Neural cell (in vitro differentiated cells): ENCODE data around the gene SFXN4. TPM values are rescaled to one million over a fixed set of nuclear protein-coding genes. Genes with fewer than 3 reads are reported as not detected.

Experiments used
- H2AFZ ChIP-seq: fragments of 200-600, 300-800 bp; sonication (generic), shearing (Covaris generic); 2 replicates; pipeline ENCODE4 v1.6.0; 2014; ENCODE audit warnings: low read depth, mild to moderate bottlenecking, antibody characterized with exemption, low read length, moderate library complexity
- H3F3A ChIP-seq: fragments of 200-600 bp; shearing (Covaris generic); 2 replicates; pipeline ENCODE4 v1.6.1; 2016; ENCODE audit warnings: mild to moderate bottlenecking, moderate library complexity, mixed read lengths, antibody characterized with exemption, low read length; ENCODE audit not compliant: insufficient read depth, poor library complexity, severe bottlenecking
- H3K27ac ChIP-seq: fragments of 200-600, 300-800 bp; sonication (generic), shearing (Covaris generic); 2 replicates; pipeline ENCODE4 v1.5.1; 2014; ENCODE audit warnings: mild to moderate bottlenecking, low read length, moderate library complexity
- H3K27me3 ChIP-seq: fragments of 300-800, 200-600 bp; sonication (generic), shearing (Covaris generic); 2 replicates; pipeline ENCODE4 v1.6.0; 2014; ENCODE audit warnings: mild to moderate bottlenecking, low read depth, low read length, moderate library complexity; ENCODE audit not compliant: insufficient read depth
- H3K36me3 ChIP-seq: fragments of 300-800, 200-600 bp; sonication (generic), shearing (Covaris generic); 2 replicates; pipeline ENCODE4 v1.5.1; 2014; ENCODE audit warnings: mild to moderate bottlenecking, antibody characterized with exemption, low read length, moderate library complexity; ENCODE audit not compliant: insufficient read depth
- H3K4me2 ChIP-seq: fragments of 300-800, 200-600 bp; sonication (generic), shearing (Covaris generic); 2 replicates; pipeline ENCODE4 v1.6.0; 2014; ENCODE audit warnings: mild to moderate bottlenecking, low read length
- H3K4me3 ChIP-seq: fragments of 300-800, 200-600 bp; sonication (generic), shearing (Covaris generic); 2 replicates; pipeline ENCODE4 v1.5.1; 2014; ENCODE audit warnings: mild to moderate bottlenecking, low read length, moderate library complexity
- H3K79me2 ChIP-seq: fragments of 200-600 bp; shearing (Covaris generic); replicated peaks from 2 replicates; pipeline ENCODE4 v1.6.0; 2014; ENCODE audit warnings: mild to moderate bottlenecking, low read length, moderate library complexity; ENCODE audit not compliant: insufficient read depth
- H3K9ac ChIP-seq: fragments of 300-800, 200-600 bp; sonication (generic), shearing (Covaris generic); 2 replicates; pipeline ENCODE4 v1.6.1; 2016; ENCODE audit warnings: mild to moderate bottlenecking, low read length, mixed read lengths
- H3K9me2 ChIP-seq: fragments of 200-600 bp; shearing (Covaris generic); 2 replicates; pipeline ENCODE4 v1.6.1; 2016; ENCODE audit warnings: mild to moderate bottlenecking, low read length, mixed read lengths; ENCODE audit not compliant: insufficient read depth
- H3K9me3 ChIP-seq: fragments of 200-600, 300-800 bp; sonication (generic), shearing (Covaris generic); 2 replicates; pipeline ENCODE4 v1.6.1; 2016; ENCODE audit warnings: mild to moderate bottlenecking, mixed run types, low read length, moderate library complexity, mixed read lengths
- H4K20me1 ChIP-seq: fragments of 200-600 bp; shearing (Covaris generic); 2 replicates; pipeline ENCODE4 v1.6.1; 2016; ENCODE audit warnings: mild to moderate bottlenecking, mixed run types; ENCODE audit not compliant: insufficient read depth
- CTCF ChIP-seq: fragments of 450-650 bp; IDR thresholded peaks from 2 replicates; pipeline ENCODE4 v1.5.1; 2014; ENCODE audit warnings: antibody characterized with exemption, mild to moderate bottlenecking, moderate library complexity; ENCODE audit not compliant: poor library complexity, severe bottlenecking
- EP300 ChIP-seq: fragments of 450-650 bp; conservative IDR thresholded peaks from 2 replicates; pipeline ENCODE4 v1.6.1; 2014; ENCODE audit warnings: antibody characterized with exemption, mild to moderate bottlenecking, moderate library complexity; ENCODE audit not compliant: poor library complexity, severe bottlenecking
- EZH2 ChIP-seq: fragments of 200-600, 300-800 bp; shearing (Covaris generic), sonication (generic); IDR thresholded peaks from 2 replicates; pipeline ENCODE4 v1.6.1; 2014; ENCODE audit warnings: antibody characterized with exemption, low read length, borderline replicate concordance, mild to moderate bottlenecking; ENCODE audit not compliant: insufficient read depth, poor library complexity, severe bottlenecking
- MXI1 ChIP-seq: fragments of 450-650 bp; conservative IDR thresholded peaks from 2 replicates; pipeline ENCODE4 v1.6.1; 2014; ENCODE audit warnings: antibody characterized with exemption, mild to moderate bottlenecking; ENCODE audit not compliant: poor library complexity, severe bottlenecking
- POLR2AphosphoS5 ChIP-seq: IDR thresholded peaks from 2 replicates; pipeline ENCODE4 v1.6.1; 2012
- RAD21 ChIP-seq: fragments of 450-650 bp; conservative IDR thresholded peaks from 2 replicates; pipeline ENCODE4 v1.6.1; 2014; ENCODE audit warnings: antibody characterized with exemption, mild to moderate bottlenecking, moderate library complexity
- REST ChIP-seq: IDR thresholded peaks from 2 replicates; pipeline ENCODE4 v1.6.1; 2012; ENCODE audit warnings: borderline replicate concordance
- SMC3 ChIP-seq: fragments of 450-650 bp; conservative IDR thresholded peaks from 2 replicates; pipeline ENCODE4 v1.6.1; 2014; ENCODE audit warnings: antibody characterized with exemption, mild to moderate bottlenecking, moderate library complexity; ENCODE audit not compliant: poor library complexity
- TAF1 ChIP-seq: IDR thresholded peaks from 2 replicates; pipeline ENCODE4 v1.6.1; 2012; ENCODE audit warnings: low read depth
- polyA plus RNA-seq: library from polyadenylated mRNA; depleted of rRNA; stranded (reverse); fragments of >200 nt; gene quantifications from 2 replicates; pipeline ENCODE4 v1.2.3, GENCODE V29; 2014

The SFXN4 gene
- polyA plus RNA-seq, 1 donor from 2014 or later: 23.7 TPM

GRCh38 chr10:119177708-119178371 lies 12.3 kb upstream of the SFXN4 start:
- H3K4me2 ChIP-seq: peak overlapping the region; percentile 79
- no peaks in the 10 kb centered on the region for H3K27me3 ChIP-seq
- no peaks in the 10 kb centered on the region for H3K36me3 ChIP-seq
- no peaks in the 10 kb centered on the region for H3K9me3 ChIP-seq
- TF ChIP-seq RAD21 (no peak), EP300 (no peak), POLR2AphosphoS5 (no peak), TAF1 (no peak), SMC3 (no peak), EZH2 (no peak), CTCF (no peak), MXI1 (no peak), REST (no peak)
- H2AFZ ChIP-seq: peak overlapping the region; percentile 83
- peak overlapping the region; percentile 90 for H3K9ac ChIP-seq
- H3K4me3 ChIP-seq: peak overlapping the region; percentile 85
- no peaks in the 10 kb centered on the region for H4K20me1 ChIP-seq
- H3K27ac ChIP-seq: peak overlapping the region; percentile 96
- no peaks in the 10 kb centered on the region for H3F3A ChIP-seq
- H3K9me2 ChIP-seq: no peaks in the 10 kb centered on the region
- H3K79me2 ChIP-seq: peaks cover 24% of the 10 kb centered on the region

DNA sequence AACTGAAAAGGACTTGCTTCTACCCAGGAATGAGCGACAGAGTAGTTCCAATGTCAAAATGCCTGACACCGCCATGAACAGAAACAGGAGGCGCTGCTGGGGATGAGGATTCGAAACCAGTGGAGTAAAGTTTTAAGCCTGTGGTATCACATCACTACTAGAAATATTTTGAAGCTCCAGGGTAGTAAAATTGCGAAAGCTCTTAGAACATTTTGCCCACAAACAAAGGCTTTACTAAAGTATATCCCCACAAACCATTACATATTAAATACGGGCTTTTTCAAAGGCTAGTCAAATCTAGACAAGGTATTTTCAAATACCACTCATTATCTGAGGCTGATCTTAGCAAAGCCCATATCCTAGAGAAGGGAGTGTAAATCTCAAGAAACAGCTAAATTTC lies 10.7 kb upstream of the SFXN4 start:
- Histone ChIP-seq H3K9me2 (no peaks in the 10 kb centered on the region), H3K79me2 (peaks cover 24% of the 10 kb centered on the region), H3K9me3 (no peaks in the 10 kb centered on the region), H3K27me3 (no peaks in the 10 kb centered on the region), H4K20me1 (no peaks in the 10 kb centered on the region), H3K36me3 (peaks cover 8% of the 10 kb centered on the region), H2AFZ (no peak overlapping the region), H3F3A (no peaks in the 10 kb centered on the region), H3K4me3 (no peak overlapping the region), H3K4me2 (no peak overlapping the region), H3K27ac (no peak overlapping the region), H3K9ac (no peak overlapping the region)
- TF ChIP-seq CTCF (no peak), MXI1 (no peak)
